Caco-2 (cell line): ENCODE data around the gene FAF2. TPM values are rescaled to one million over a fixed set of nuclear protein-coding genes. Genes with fewer than 3 reads are reported as not detected.

Source experiments
- BruUV-seq: library from RNA; stranded (reverse); fragments of 400-500 nt; replicated peaks from 2 replicates; lab custom pipeline; 2021; lab: Mats Ljungman, UMichigan
- CTCF ChIA-PET: fragments of 300-600 bp; sonication (Branson Sonifier 250); formaldehyde crosslinking; loops from one replicate; lab custom pipeline; 2022; ENCODE audit warnings: antibody characterized with exemption; lab: Charles Lee
- POLR2A ChIA-PET: fragments of 300-600 bp; sonication (Branson Sonifier 250); formaldehyde crosslinking; loops from one replicate; lab custom pipeline; 2022; ENCODE audit warnings: antibody characterized with exemption; lab: Charles Lee
- DNase-seq, 2 experiments: peaks; one replicate each; pipeline versions ENCODE4 v3.0.0 to v3.0.0-alpha.2; 2020 to 2022
- H3K27me3 ChIP-seq: replicated peaks from 2 replicates; pipeline ENCODE4 v1.6.0; 2011; ENCODE audit warnings: low read length; ENCODE audit not compliant: control insufficient read depth, insufficient read depth
- H3K36me3 ChIP-seq: 2 replicates; pipeline ENCODE4 v1.5.1; 2011; ENCODE audit warnings: low read length; ENCODE audit not compliant: control insufficient read depth, insufficient read depth
- H3K4me1 ChIP-seq: fragments of 250-450 bp; sonication (Bioruptor Pico); 2 replicates; pipeline ENCODE4 v1.5.1; 2020; ENCODE audit warnings: mild to moderate bottlenecking
- H3K4me3 ChIP-seq: 2 replicates; pipeline ENCODE4 v1.5.1; 2011; ENCODE audit warnings: low read depth, mild to moderate bottlenecking, control low read depth, low read length
- H3K9me3 ChIP-seq: fragments of 250-450 bp; sonication (Bioruptor Pico); 2 replicates; pipeline ENCODE4 v1.5.1; 2020; ENCODE audit warnings: mild to moderate bottlenecking, moderate library complexity
- H3K27ac Mint-ChIP-seq: one replicate; pipeline ENCODE4 v1.8.0; 2022; ENCODE audit warnings: mixed read lengths; ENCODE audit not compliant: unreplicated experiment
- H3K27me3 Mint-ChIP-seq: one replicate; pipeline ENCODE4 v1.8.0; 2022; ENCODE audit warnings: mixed read lengths; ENCODE audit not compliant: insufficient read depth, unreplicated experiment
- H3K36me3 Mint-ChIP-seq: one replicate; pipeline ENCODE4 v1.8.0; 2022; ENCODE audit warnings: mild to moderate bottlenecking, mixed read lengths; ENCODE audit not compliant: insufficient read depth, unreplicated experiment
- H3K4me1 Mint-ChIP-seq: one replicate; pipeline ENCODE4 v1.8.0; 2022; ENCODE audit warnings: low read depth, mixed read lengths; ENCODE audit not compliant: unreplicated experiment
- H3K4me3 Mint-ChIP-seq: one replicate; pipeline ENCODE4 v1.8.0; 2022; ENCODE audit warnings: mild to moderate bottlenecking, moderate library complexity, mixed read lengths; ENCODE audit not compliant: unreplicated experiment
- H3K9me3 Mint-ChIP-seq: one replicate; pipeline ENCODE4 v1.8.0; 2022; ENCODE audit warnings: mixed read lengths; ENCODE audit not compliant: unreplicated experiment
- intact Hi-C: fragments of 100-400 bp; cut with micrococcal nuclease; formaldehyde crosslinking; loops from one replicate; pipeline ENCODE4 v1.10.0; 2022; ENCODE audit not compliant: unreplicated experiment
- total RNA-seq: library from RNA; stranded (reverse); gene quantifications from 2 replicates; pipeline ENCODE4 v1.2.3, GENCODE V29; 2022
- TF ChIP-seq, protein P1 (sequence below), 2 experiments: fragments of 200-600 bp in 1 of 2; IDR thresholded peaks; 1 replicate in 1 of 2; 2 replicates in 1 of 2; pipeline versions ENCODE4 v1.5.1 to v1.8.0; 2011 to 2022; ENCODE audit warnings: antibody characterized with exemption in 1 of 2, control low read depth in 1 of 2, inconsistent platforms in 1 of 2, low read depth in 1 of 2, low read length in 1 of 2, mild to moderate bottlenecking in 1 of 2, moderate library complexity in 1 of 2; ENCODE audit not compliant: insufficient read depth in 1 of 2, severe bottlenecking in 1 of 2, unreplicated experiment in 1 of 2

FAF2 gene
- total RNA-seq, 1 experiment from 2014 or later: 55.5 TPM

DNA sequence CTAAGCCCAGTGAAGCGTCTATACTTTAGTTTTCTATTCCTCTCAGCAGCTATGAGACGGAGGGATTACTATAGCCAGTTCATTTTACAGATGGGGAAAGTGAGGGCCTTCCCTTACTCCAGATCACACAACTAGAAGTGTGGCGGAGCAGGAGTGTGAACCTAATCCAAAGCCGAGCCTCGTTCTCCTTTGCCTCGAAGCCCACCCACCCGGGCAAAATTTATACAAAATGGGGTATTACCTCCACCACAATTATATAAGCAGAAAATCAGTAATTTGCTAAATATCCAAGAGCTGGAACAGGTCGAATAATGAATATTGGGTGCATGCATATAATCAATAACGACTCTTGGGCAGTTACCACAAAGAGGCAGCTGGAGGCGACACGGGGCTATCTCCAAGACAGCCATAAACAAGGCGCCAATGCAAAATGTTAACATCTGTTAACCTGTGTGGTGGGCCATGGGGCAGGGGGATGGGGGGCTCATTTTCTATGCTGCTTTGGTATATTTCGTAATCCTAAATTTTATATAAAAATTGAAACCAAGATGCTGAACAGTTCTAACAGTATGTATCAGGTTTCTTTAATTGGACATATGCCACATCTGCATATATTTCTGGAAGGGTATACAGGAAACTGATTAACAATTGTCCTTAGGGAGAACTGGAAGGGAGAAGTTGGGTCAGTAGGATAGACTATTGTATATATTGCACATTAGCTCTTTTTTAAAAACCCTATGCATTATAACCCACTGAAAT lies 90.2 kb downstream of the FAF2 start:
- ChIA-PET POLR2A (interaction anchor here (0.6 to 1.9 kb wide), 10 partner anchors 8 to 888 kb away, joined by 3 to 17 read pairs (median 4); partner anchors contain the start of genes FAF2, FGFR4, GRK6 and HIGD2A), CTCF (interaction anchor here (0.6 to 2.5 kb wide), 5 partner anchors 31 to 741 kb away, joined by 3 to 24 read pairs (median 3); partner anchors contain the start of gene FAF2)
- no peak for DNase-seq
- TSS peak; percentile 92 for BruUV-seq
- Histone ChIP-seq H3K27me3 (no peaks in the 10 kb centered on the region), H3K4me1 (peaks cover 14% of the 10 kb centered on the region), H3K36me3 (peaks cover 7% of the 10 kb centered on the region; the same call in 1 of the 2 replicates), H3K4me3 (peak overlapping the region; percentile 17), H3K9me3 (no peaks in the 10 kb centered on the region)
- peak overlapping the region; percentile 96 for H3K27ac Mint-ChIP-seq
- peaks cover 29% of the 10 kb centered on the region for H3K4me1 Mint-ChIP-seq
- intact Hi-C loops: loop anchor here (1.0 to 5.0 kb wide), 2 partner anchors 149 to 1901 kb away; no protein-coding TSS in a partner anchor
- no peaks in the 10 kb centered on the region for H3K9me3 Mint-ChIP-seq
- peaks cover 45% of the 10 kb centered on the region for H3K36me3 Mint-ChIP-seq
- peak overlapping the region; percentile 96 for H3K4me3 Mint-ChIP-seq
- no peaks in the 10 kb centered on the region for H3K27me3 Mint-ChIP-seq
- TF ChIP-seq, protein P1, sequence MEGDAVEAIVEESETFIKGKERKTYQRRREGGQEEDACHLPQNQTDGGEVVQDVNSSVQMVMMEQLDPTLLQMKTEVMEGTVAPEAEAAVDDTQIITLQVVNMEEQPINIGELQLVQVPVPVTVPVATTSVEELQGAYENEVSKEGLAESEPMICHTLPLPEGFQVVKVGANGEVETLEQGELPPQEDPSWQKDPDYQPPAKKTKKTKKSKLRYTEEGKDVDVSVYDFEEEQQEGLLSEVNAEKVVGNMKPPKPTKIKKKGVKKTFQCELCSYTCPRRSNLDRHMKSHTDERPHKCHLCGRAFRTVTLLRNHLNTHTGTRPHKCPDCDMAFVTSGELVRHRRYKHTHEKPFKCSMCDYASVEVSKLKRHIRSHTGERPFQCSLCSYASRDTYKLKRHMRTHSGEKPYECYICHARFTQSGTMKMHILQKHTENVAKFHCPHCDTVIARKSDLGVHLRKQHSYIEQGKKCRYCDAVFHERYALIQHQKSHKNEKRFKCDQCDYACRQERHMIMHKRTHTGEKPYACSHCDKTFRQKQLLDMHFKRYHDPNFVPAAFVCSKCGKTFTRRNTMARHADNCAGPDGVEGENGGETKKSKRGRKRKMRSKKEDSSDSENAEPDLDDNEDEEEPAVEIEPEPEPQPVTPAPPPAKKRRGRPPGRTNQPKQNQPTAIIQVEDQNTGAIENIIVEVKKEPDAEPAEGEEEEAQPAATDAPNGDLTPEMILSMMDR (IDR thresholded peaks at IDR 0.05; ENCODE audit: insufficient read depth in 1 of 2, low read depth in 1 of 2, low read length in 1 of 2, severe bottlenecking in 1 of 2, unreplicated experiment in 1 of 2): peak in 1 of 2 experiments; percentile 17

DNA sequence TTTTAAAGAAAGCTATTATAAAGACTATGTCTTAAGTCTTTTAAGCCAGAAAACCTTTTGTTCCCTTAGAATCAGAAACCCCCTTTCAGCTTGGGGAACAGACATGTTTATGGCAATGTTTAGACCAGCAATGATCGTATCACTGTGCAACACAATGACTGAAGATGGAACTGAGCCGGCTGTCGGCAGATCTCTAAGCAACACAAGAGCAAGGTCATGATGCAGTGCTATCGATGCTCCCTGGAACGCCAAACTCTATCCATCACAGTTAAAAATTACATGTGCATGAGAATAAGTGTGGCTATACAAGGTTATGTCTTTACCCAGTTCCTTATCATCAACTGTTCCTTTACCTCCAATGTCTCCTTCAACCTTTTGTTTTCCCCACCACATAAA lies 90.8 kb downstream of the FAF2 start:
- intact Hi-C loops: loop anchor here (1.0 to 5.0 kb wide), 2 partner anchors 150 to 1902 kb away; no protein-coding TSS in a partner anchor
- peaks cover 45% of the 10 kb centered on the region for H3K36me3 Mint-ChIP-seq
- H3K4me1 Mint-ChIP-seq: peaks cover 25% of the 10 kb centered on the region
- H3K4me3 ChIP-seq: no peak overlapping the region
- ChIA-PET POLR2A (no interaction called here), CTCF (interaction anchor here (0.9 to 2.5 kb wide), 2 partner anchors 31 to 91 kb away, joined by 3 to 24 read pairs; partner anchors contain the start of gene FAF2)
- peaks cover 5% of the 10 kb centered on the region; the same call in 1 of the 2 replicates for H3K36me3 ChIP-seq
- BruUV-seq: no TSS peak
- no peaks in the 10 kb centered on the region for H3K9me3 ChIP-seq
- peaks cover 14% of the 10 kb centered on the region for H3K4me1 ChIP-seq
- no peaks in the 10 kb centered on the region for H3K27me3 Mint-ChIP-seq
- no peak overlapping the region for H3K4me3 Mint-ChIP-seq
- H3K9me3 Mint-ChIP-seq: no peaks in the 10 kb centered on the region
- TF ChIP-seq, protein P1 (IDR thresholded peaks at IDR 0.05; ENCODE audit: insufficient read depth in 1 of 2, low read depth in 1 of 2, low read length in 1 of 2, severe bottlenecking in 1 of 2, unreplicated experiment in 1 of 2): no peak
- H3K27me3 ChIP-seq: no peaks in the 10 kb centered on the region
- H3K27ac Mint-ChIP-seq: no peak overlapping the region
- no peak for DNase-seq

DNA sequence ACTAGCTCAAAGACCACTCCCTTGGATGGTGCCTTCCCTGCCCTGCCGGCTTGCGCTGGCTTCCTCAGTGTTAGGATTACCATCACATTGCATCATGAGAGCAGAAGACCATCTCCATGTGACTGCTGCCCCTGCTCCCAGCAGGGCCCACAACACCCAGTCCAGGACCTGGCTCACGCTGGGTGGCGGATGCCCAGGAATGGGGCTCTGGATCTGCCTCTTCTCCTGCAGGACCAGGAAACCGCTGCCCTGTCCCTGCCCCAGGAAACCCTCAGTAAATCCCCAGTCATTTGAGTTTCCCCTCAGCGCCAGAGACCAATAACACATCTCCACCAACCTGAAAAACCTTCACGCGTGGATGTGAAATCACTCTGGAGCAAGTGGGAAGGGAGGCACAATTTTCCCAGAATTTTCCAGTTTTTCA lies 92.3 kb downstream of the FAF2 start:
- H3K27ac Mint-ChIP-seq: peak overlapping the region; percentile 25
- H3K9me3 ChIP-seq: no peaks in the 10 kb centered on the region
- no peaks in the 10 kb centered on the region for H3K9me3 Mint-ChIP-seq
- no peaks in the 10 kb centered on the region for H3K27me3 ChIP-seq
- peaks cover 25% of the 10 kb centered on the region for H3K4me1 ChIP-seq
- BruUV-seq: no TSS peak
- ChIA-PET POLR2A (no interaction called here), CTCF (interaction anchor here (1.0 kb wide), 1 partner anchor 93 kb away, joined by 3 read pairs; the partner anchor contains the start of gene FAF2)
- DNase-seq: no peak
- intact Hi-C loops: no loop called here
- peaks cover 43% of the 10 kb centered on the region for H3K36me3 Mint-ChIP-seq
- H3K4me3 ChIP-seq: no peak overlapping the region
- TF ChIP-seq, protein P1 (IDR thresholded peaks at IDR 0.05; ENCODE audit: insufficient read depth in 1 of 2, low read depth in 1 of 2, low read length in 1 of 2, severe bottlenecking in 1 of 2, unreplicated experiment in 1 of 2): no peak
- H3K27me3 Mint-ChIP-seq: no peaks in the 10 kb centered on the region
- H3K4me1 Mint-ChIP-seq: peaks cover 36% of the 10 kb centered on the region
- H3K36me3 ChIP-seq: no peaks in the 10 kb centered on the region
- peak overlapping the region; percentile 33 for H3K4me3 Mint-ChIP-seq
